Motor neuron (in vitro differentiated cells): ENCODE measurements around the gene SNRNP40. TPM values are rescaled to one million over a fixed set of nuclear protein-coding genes. Genes with fewer than 3 reads are reported as not detected.
"Not testable (repeated sequence)": the region's sequence is repeated elsewhere in the genome, so short reads cannot be mapped to it uniquely, and the experiment has no call there.

Experiments used
- ATAC-seq, 8 experiments: fragments of 200-7000 bp; cut with Tn5 transposase; replicated peaks in 6 of 8; 2 replicates each; pipeline ENCODE4 v1.8.0; 2021; ENCODE audit warnings: mild to moderate bottlenecking in 8 of 8, moderate library complexity in 8 of 8
- H3K27ac ChIP-seq, 2 donors: fragments of 250-450 bp; sonication (Bioruptor Pico); 2 replicates each; pipeline ENCODE4 v1.9.0; 2021; ENCODE audit warnings: antibody characterized with exemption in 2 of 2, mild to moderate bottlenecking in 2 of 2, moderate library complexity in 1 of 2
- H3K4me1 ChIP-seq, 2 donors: fragments of 250-450 bp; sonication (Bioruptor Pico); replicated peaks in 1 of 2; 2 replicates each; pipeline ENCODE4 v1.6.1; 2021; ENCODE audit warnings: antibody characterized with exemption in 2 of 2, mild to moderate bottlenecking in 2 of 2, moderate library complexity in 1 of 2
- H3K4me3 ChIP-seq, 5 donors: fragments of 250-450 bp; sonication (Bioruptor Pico); 2 replicates each; pipeline ENCODE4 v1.9.0; 2021; ENCODE audit warnings: antibody characterized with exemption in 5 of 5, mild to moderate bottlenecking in 5 of 5, moderate library complexity in 4 of 5
- WGBS, 10 experiments: fragments of 450-650 bp; shearing (Covaris generic); methylation state at CpG; one replicate each; pipeline ENCODE4 v1.0.0; 2022; 5-methylcytosine and 5-hydroxymethylcytosine counted together
- in situ Hi-C, 9 experiments: fragments of 400-800 bp; cut with MboI; loops; one replicate each; pipeline ENCODE4 v1.15.0; 2021; ENCODE audit warnings: low sequenced_read_pairs in 9 of 9, low pct_unique_long_range_greater_than_20kb in 2 of 9; ENCODE audit not compliant: unreplicated experiment in 9 of 9
- total RNA-seq, 8 experiments: library from RNA; unstranded; fragments of 300-600 nt; gene quantifications; 2 replicates each; pipeline versions ENCODE4 v1.2.3 to v1.2.4, GENCODE V29; 2022

Gene SNRNP40
- total RNA-seq, 8 experiments from 2014 or later = 50.5 to 145 (median 80.2) TPM

DNA sequence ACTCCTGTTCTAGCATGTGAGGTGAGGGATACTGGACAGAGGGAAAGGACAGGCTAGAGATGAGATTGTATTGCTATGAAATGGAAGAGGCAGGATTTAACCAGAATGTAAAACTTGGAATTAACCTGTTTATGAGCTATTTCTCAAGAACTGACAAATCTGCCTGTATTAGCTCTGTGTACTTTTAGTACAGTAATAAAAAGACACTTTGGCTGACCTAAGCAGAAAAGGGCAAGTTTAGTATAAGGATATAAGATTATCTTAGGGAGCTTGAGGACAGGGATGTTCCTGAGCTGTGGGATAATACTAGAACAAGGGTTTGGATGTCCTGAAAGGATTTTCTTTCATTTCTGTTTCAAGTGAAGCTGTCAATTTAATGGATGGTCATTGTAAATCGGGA lies 11.4 kb upstream of the SNRNP40 start:
- Histone ChIP-seq H3K4me1 (peaks cover 0 to 3% of the 10 kb centered on the region in 2 donors), H3K4me3 (no peak overlapping the region), H3K27ac (no peak overlapping the region)
- ATAC-seq = no peak
- WGBS, 10 experiments = 0 to 8% (median 0%) methylated on average over 1 of the region's 1 CpG; no CpG with 5 or more reads in 2 of the 10 experiments
- in situ Hi-C loops = no loop called here

DNA sequence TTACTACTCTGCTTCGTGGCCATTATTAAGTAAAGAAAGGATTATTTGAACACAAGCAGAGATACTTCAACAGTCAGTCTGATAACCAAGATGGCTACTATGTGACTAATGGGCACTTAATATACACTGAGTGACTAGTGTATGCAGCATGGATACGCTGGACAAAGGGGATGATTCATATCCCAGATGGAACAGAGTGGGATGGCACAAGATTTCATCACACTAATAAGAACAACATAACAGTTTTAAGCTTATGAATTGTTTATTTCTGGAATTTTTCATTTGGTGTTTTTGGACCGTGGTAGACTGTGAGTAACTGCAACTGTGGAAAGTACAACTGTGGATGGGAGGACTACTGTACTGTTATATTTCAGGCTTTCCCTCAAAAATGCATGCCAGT lies 9.7 kb upstream of the SNRNP40 start:
- peak in 7 of 8 experiments; percentile 42 to 90 (median 79) for ATAC-seq
- WGBS, 10 experiments = 0 to 90% (median 71%) methylated on average over 1 to 3 of the region's 3 CpGs; no CpG with 5 or more reads in 2 of the 10 experiments
- Histone ChIP-seq H3K4me1 (peaks cover 0 to 3% of the 10 kb centered on the region in 2 donors), H3K4me3 (no peak overlapping the region), H3K27ac (peak overlapping the region in 1 of 2 donors; percentile 21)
- in situ Hi-C loops = no loop called here

DNA sequence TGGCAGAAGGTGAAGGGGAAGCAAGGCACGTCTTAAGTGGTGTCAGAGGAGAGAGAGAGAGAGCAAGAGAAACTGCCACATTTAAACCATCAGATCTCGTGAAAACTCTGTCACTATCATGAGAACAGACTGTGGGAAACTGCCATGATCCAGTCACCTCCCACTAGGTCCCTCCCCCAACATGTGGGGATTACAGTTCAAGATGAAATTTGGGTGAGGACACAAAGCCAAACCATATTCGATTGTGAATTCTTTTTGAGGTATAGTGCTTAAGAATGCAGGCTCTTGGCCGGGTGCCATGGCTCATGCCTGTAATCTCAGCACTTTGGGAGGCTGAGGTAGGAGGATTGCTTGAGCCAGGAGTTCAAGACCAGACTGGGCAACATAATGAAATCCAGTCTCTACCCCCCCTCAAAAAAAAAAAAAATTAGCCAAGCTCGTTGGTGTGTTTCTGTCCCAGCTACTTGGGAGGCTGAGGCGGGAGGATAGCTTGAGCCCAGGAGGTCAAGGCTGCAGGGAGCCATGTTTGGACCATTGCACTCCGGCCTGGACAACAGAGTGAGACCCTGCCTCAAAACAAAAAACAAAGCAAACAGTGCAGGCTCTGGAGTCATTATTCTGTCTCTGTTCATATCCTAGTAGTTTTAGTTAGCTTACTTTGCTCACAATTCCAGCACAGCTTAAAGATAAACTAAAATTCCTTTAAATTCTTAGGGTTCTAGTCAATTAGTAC lies 6.3 kb upstream of the SNRNP40 start:
- ATAC-seq = no peak
- 20 to 100% (median 84%) methylated on average over 1 to 7 of the region's 7 CpGs; no CpG with 5 or more reads in 1 of the 10 experiments for WGBS, 10 experiments
- Histone ChIP-seq H3K27ac (no peak overlapping the region), H3K4me3 (no peak overlapping the region), H3K4me1 (peaks cover 10 to 18% of the 10 kb centered on the region in 2 donors)
- in situ Hi-C loops = no loop called here

DNA sequence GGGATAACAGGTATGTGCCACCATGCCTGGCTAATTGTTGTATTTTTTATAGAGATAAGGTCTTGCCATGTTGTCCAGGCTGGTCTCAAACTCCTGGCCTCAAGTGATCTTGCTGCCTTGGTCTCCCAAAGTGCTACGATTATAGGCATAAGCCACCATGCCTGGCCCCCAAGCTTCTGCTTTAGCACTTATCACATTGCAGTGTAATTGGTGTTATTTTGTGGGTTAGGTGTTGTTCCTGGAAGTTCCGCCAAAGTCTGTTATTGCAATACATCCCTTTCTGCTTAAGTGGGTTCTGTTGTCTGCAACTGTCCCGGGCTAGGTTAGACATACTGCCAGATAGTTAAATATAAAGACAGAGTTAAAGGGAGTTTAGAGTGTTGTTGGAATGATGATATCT lies 3.6 kb upstream of the SNRNP40 start:
- Histone ChIP-seq H3K4me3 (no peak overlapping the region), H3K4me1 (peaks cover 18 to 23% of the 10 kb centered on the region in 2 donors), H3K27ac (no peak overlapping the region)
- in situ Hi-C loops = no loop called here
- WGBS, 10 experiments = 92 to 100% (median 97%) methylated on average over 1 to 3 of the region's 3 CpGs; no CpG with 5 or more reads in 5 of the 10 experiments
- no peak for ATAC-seq

DNA sequence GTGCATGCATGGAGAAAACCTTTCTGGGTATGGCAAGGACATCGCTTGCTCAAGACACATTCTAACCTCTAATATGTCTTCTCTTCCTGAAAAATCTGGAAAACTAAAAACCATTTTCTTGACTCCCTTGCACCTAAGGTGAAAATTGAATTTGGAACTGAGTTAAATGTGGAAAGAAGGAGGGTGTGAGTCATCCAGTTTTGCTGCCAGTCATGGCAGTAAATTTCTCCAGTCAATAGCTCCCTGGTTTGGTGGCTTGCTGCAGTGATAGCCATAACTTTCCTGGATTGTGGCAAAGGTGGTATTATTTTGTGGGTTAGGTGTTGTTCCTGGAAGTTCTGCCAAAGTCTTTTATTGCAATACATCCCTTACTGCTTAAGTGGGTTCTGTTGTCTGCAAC lies 2.8 kb upstream of the SNRNP40 start:
- Histone ChIP-seq H3K4me3 (no peak overlapping the region), H3K4me1 (peaks cover 18 to 23% of the 10 kb centered on the region in 2 donors), H3K27ac (no peak overlapping the region)
- in situ Hi-C loops = no loop called here
- 67 to 100% (median 93%) methylated on average over 1 of the region's 1 CpG; no CpG with 5 or more reads in 1 of the 10 experiments for WGBS, 10 experiments
- no peak for ATAC-seq

DNA sequence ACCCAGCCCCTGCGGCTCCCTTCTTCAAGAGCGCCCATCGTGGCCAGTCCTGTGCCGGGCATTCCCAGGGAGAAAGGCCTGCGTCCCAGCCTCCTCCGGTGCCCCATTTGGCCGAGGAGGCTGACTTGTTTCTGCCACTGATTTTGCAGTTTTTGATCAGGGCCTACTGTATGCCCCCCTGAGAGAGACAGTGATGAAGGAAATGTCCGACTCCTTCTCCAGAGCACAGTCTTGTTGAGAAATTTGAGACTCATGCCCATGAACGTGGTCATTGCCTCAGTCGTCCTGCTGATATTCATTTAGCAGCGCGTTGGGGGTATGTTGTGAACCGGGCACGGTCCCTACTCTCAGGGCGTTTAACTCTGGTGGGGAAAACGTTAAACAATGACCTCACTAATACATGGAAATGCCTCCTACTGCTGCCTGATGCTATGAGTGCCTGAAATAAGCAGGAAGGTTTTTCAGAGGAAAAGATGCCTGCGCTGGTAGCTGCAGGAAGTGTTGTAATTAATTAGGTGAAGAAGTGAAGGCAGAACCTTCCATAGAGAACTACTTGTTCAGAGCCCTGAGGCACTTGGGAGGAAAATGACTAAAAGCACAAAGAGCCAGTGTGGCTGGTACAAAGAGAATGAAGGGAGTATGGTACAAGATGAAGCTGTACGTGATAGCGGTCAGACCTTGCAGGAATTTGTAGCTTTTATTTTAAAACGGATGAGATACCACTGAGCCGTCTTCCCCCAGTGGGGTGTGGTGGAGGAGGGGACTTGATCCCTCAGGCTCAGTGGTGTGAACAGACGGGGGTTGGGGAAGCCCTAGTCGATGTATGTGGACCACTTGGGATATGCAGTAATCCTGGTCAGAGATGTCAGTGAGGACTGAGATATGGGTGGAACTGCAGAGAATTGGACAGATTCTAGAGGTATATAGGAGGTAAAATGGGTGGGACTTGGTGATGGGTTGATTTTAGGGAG lies 974 bp upstream of the SNRNP40 start:
- in situ Hi-C loops = no loop called here
- Histone ChIP-seq H3K4me3 (peak overlapping the region; percentile 69 to 96 (median 86)), H3K4me1 (peaks cover 18 to 23% of the 10 kb centered on the region in 2 donors), H3K27ac (peak overlapping the region; percentile 80 to 85)
- peak in 3 of 8 experiments; percentile 0 to 9 (median 7) for ATAC-seq
- WGBS, 10 experiments = 2 to 26% (median 5%) methylated on average over 2 to 17 of the region's 23 CpGs; no CpG with 5 or more reads in 2 of the 10 experiments

DNA sequence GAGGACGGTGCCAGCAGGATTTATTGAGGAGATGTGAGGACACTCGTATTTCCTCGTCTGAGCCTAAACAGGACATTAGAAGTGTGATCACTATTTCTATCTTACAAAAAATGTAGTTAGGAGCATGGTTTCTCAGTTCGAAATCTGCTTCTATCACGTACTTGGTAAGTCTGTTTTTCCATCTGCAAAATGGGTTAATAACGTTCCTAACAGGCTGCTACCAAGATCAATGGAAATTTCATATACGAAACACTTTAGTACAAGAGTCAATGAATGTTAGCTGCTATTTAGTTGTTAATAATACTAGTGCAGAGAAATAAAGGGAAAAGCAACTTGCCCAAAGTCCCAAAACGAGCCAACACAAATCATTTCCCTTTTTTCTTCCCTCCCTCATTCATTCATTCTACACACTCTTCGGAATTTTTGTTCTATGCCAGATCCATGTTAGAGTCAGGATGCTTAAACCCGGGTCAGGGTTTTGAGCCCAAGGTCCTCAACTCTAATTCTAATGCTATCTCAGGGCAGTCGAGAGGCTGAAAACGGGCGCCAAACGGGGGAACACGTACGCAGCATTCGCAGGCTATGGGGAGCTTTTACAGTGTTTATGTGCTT lies 608 bp downstream of the SNRNP40 start:
- in situ Hi-C loops = no loop called here
- peak overlapping the region; percentile 69 to 96 (median 86) for H3K4me3 ChIP-seq
- ATAC-seq = no peak
- H3K27ac ChIP-seq = peak overlapping the region; percentile 79 to 91
- peaks cover 18 to 23% of the 10 kb centered on the region in 2 donors for H3K4me1 ChIP-seq
- 0 to 19% (median 10%) methylated on average over 4 to 17 of the region's 17 CpGs for WGBS, 10 experiments

DNA sequence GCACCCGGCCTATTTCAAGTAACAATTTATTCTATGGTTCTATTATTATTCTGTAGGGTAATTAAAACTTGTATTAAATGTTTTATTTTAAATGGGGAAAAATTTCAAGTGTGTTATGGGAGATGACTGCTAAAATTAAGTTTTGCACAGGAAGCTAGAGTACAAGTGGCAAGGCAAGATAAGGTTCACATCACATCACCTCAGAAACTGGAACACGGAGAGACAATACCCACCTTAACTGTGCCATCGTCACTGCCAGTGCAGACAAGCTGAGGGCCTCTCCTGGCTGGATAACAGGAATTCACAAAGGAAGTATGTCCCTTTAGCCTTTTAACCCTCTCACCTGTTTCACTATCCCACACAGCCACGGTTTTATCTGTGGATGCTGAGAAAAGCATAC lies 7.6 kb downstream of the SNRNP40 start:
- WGBS, 10 experiments = 54 to 95% (median 89%) methylated on average over 1 to 4 of the region's 4 CpGs; no CpG with 5 or more reads in 1 of the 10 experiments
- in situ Hi-C loops = no loop called here
- no peak for ATAC-seq
- Histone ChIP-seq H3K27ac (no peak overlapping the region), H3K4me1 (no peaks in the 10 kb centered on the region), H3K4me3 (no peak overlapping the region)

DNA sequence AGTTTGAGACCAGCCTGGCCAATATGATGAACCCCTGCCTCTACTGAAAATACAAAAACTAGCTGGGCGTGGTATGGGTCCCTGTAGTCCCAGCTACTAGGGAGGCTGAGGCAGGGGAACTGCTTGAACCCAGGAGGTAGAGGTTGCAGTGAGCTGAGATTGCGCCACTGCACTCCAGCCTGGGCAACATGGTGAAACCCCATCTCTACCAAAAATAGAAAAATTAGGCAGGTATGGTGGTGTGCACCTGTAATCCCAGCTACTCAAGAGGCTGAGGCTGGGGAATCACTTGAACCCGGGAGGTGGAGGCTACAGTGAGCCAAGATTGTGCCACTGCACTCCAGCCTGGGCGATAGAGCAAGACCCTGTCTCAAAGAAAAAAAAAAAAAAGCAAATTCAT lies 8.8 kb downstream of the SNRNP40 start:
- WGBS, 10 experiments = 80 to 100% (median 100%) methylated on average over 1 to 4 of the region's 4 CpGs
- H3K27ac ChIP-seq, ATAC-seq, in situ Hi-C loops, H3K4me1 ChIP-seq, H3K4me3 ChIP-seq: not testable (repeated sequence)

DNA sequence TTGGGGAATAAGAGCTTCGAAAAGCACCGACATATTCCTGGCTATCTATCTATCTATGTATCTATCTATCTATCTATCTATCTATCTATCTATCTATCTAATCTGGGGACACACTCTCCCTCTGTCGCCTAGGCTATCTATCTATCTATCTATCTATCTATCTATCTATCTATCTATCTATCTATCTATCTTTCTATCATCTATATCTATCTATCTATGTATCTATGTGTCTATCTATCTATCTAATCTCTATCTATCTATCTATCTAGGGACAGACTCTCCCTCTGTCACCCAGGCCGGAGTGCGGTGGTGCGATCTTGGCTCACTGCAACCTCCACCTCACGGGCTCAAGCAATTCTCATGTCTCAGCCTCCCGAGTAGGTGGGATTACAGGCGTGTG lies 14.2 kb downstream of the SNRNP40 start:
- H3K4me1 ChIP-seq, ATAC-seq, in situ Hi-C loops, H3K27ac ChIP-seq, H3K4me3 ChIP-seq: not testable (repeated sequence)
- 89 to 100% (median 95%) methylated on average over 4 to 9 of the region's 9 CpGs; no CpG with 5 or more reads in 1 of the 10 experiments for WGBS, 10 experiments

DNA sequence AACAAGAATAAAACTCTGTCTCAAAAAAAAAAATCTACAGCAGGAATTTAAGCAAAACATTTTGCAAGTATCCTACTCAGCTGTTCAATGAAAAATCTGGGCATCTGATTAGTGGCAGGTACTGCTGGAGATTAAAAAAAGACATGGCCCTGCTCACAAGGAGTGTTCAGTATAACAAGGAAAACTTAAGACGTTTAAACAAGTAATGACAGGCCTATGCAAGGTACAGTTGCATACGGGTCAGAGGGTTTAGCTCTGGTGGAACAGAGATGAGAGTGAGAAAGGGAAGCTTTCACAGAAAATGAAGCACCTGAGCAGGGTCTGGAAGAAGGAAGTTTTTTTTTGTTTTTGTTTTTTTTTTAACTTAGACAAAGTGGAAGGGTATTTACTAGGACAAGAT lies 23.0 kb downstream of the SNRNP40 start:
- WGBS, 10 experiments = 17 to 100% (median 90%) methylated on average over 1 to 2 of the region's 2 CpGs
- Histone ChIP-seq H3K27ac (no peak overlapping the region), H3K4me1 (no peaks in the 10 kb centered on the region), H3K4me3 (no peak overlapping the region)
- in situ Hi-C loops = no loop called here
- ATAC-seq = no peak

DNA sequence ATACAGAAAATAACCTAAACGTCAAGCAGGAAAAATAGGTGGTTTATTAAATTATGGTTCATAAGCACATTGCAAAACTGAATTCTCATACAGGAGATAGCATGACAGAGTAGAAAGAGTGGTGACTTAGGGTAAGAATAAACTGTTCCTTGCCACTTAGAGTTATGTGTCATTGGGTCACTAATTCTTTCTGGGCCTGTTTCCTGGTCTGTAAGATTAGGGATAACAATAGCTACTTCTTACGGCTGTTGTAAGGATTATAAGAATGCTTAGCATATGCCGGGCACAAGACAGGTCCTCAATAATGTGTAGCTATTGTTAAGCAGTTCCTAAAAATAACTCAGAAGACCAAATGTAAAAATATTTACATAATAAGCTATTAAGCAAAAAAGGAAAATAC lies 24.2 kb downstream of the SNRNP40 start:
- no peak overlapping the region for H3K4me3 ChIP-seq
- ATAC-seq = peak in 1 of 8 experiments; percentile 44
- in situ Hi-C loops = no loop called here
- H3K27ac ChIP-seq = no peak overlapping the region
- no peaks in the 10 kb centered on the region for H3K4me1 ChIP-seq
- WGBS, 10 experiments = 19 to 97% (median 89%) methylated on average over 1 to 3 of the region's 3 CpGs

DNA sequence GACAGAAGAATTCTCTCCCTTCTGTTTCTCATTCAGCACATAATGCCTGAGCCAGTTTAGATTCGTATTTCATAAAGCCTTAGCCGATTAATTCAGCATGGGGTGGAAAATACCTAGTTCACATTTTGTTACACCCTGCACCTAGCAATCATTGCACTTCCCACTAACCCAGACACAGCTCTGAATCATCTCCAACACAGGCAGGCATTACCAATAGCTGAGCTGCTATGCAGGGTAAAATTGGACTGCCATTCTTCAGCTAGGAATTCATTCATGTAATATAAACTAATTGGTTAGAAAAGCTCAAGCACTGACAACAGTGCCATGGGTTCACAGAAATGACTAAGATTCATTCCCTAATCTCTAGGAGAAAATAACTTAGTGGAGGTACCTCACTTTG lies 30.0 kb downstream of the SNRNP40 start:
- no peak for ATAC-seq
- WGBS, 10 experiments = 75 to 100% (median 88%) methylated on average over 1 to 2 of the region's 2 CpGs; no CpG with 5 or more reads in 3 of the 10 experiments
- in situ Hi-C loops = no loop called here
- H3K4me1 ChIP-seq = no peaks in the 10 kb centered on the region
- no peak overlapping the region for H3K27ac ChIP-seq
- no peak overlapping the region for H3K4me3 ChIP-seq
